NCI-H2196 (cell line): ENCODE results near the gene CTSO.
A peak's percentile ranks its signal among the peaks of the same experiment; 100 is the strongest.
"Not testable (repeated sequence)": the region's sequence is repeated elsewhere in the genome, so short reads cannot be mapped to it uniquely, and the experiment has no call there.

Experiments used
- DNase-seq: peaks from one replicate; lab custom pipeline; 2025; ENCODE audit not compliant: unreplicated experiment; lab: John Stamatoyannopoulos, UW

Gene CTSO

DNA sequence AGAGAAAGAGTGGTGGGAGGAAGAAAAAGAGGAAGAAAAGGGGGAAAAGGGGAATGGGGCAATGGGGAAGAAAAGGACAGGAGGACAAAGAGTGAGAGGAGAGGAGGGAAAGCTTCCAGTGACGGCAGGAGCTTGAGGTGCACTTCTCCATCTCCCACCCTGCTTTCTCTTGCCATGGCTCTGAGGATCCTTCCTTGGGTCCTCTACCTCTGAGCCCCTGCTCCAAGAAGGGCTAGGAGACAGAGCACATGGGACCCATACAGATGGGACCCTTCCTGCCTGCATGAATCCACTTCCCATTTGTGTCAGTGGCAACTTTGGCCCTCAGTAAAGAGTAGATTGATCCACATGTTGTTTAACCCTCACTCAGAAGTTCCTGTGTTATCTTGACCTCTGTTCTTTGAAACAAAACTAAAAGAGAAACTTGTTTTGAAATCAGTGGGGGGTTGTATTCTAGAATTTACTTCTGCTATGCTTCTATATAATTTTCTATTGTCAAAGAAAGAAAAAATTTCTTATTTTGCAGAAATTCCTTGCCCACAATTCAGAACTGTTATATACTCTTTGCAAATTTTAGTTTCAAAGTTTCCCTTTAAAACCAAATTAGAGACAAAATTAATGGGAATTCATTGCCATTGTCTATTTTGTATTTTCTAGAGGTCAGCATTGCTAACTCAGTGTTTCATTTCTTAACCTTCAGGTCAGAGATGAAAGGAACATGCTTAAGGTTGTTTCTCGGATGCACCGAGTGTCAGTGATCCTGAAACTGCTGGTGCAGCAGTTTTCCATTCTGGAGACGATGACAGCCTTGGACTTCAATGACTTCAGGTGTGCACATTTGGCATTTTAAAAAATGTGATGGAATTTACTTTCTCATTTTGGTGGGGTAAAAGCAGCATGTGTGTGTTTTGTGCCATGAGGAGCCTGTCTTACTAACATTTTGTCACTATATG is 45.2 kb downstream of the CTSO start:
- no peak for DNase-seq

DNA sequence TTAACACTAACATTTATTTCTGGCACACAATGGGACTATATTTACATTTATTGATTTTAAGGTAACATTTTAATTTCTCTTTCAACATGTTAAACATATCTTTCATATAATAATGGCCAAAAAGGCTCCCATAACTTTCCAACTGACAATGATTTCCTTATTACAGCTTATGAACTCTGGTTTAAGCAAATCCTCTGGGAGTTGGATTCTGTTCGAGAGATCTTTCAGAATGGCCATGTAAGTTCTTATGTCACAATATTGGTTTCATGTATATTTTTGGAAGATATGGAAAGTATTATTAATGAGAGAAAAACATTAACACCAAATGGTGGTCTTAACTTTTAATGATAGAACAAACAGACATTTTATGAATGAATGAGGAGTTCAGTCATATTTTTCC is 46.1 kb downstream of the CTSO start:
- DNase-seq, result no peak

DNA sequence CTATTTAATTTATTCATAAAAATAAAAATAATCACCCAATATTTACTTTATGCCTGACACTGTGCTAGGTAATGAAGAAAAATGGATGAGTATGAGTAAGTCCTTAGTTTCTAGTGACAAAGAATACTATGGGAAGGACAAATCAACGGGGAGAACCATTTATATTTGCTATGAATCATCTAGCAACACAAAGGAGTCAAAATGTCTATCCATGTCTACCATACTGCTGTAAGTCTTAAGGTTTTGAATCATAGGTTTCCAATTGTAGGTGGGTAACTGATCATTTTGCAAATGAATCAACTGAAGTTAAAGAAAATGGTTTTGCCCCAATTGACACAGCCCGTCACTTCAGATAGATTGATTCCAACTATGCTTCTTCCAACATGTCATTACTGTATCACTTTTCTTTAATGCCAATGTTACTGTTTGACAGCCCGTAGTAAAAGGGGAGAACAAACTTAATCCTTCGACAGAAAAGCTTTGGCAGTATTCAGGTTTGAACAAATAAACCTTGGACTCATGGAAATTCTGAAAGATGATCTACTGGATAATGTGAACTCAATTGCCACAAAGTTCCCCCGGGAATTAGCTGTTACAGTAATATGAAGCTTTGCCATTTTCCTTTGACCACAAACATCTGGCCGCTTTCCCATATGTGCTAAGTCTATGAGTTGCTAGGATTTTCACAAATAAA is 47.0 kb downstream of the CTSO start:
- peak; percentile 36 for DNase-seq

DNA sequence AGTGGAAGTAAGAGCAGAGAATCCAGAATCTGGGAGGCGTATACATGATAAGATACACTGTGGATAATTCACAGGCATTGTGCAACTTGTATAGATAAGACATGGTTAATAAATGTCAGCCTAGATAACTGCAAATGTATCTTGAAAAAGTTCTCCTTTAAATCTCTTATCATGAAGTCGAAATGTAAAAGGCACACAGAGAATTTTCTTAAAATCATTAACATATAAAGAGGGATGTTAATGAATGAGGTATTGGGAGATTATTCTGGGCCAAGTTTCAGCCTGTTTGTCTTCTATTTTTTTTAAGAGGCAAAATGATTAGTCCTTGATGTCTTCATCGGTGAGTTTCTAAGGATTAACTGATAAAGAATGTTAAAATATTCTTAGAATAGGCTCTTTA is 49.3 kb downstream of the CTSO start:
- DNase-seq, result no peak

DNA sequence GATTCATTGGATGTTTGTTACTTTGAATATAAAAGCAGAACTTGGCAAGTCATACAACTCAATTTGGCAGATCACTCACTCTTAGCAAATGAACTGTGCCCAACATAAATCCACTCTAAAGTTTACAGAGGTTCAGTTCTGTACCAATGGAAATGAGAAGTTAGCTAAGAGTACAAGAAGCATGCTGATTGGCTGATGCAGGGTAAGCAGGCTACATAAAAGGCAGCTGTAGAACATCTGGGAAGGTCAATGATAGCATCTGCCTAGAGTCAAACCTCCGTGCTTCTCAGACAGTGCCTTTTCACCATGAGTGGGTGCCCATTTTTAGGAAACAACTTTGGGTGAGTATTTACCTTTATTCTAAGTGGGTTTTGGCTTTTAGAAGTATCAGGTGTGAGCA is 50.2 kb downstream of the CTSO start, which contains the start of gene TDO2:
TDO2 (plus strand) TSS at position 244 of the 400 bp plus-strand sequence; CDS start at position 307, 63 bp downstream.
- no peak for DNase-seq

DNA sequence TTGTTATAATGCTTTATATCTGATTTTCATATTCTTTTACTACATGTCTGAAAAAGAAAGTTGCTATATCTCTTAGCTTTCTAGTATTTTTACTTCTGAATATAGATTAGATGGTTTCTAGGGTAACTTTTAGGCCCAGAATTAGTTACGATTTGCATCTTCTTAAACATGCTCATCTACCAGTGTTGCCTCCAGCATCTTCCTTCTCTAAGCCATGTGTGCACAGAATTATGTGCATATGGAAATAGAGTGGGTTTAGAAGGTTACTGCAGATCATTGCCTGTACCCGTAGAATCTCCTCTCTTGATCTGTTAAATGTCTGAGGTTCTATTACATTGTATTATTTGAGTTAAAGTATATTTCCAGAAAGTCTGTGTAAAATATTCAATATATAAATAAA is 52.7 kb downstream of the CTSO start:
- DNase-seq, result no peak

DNA sequence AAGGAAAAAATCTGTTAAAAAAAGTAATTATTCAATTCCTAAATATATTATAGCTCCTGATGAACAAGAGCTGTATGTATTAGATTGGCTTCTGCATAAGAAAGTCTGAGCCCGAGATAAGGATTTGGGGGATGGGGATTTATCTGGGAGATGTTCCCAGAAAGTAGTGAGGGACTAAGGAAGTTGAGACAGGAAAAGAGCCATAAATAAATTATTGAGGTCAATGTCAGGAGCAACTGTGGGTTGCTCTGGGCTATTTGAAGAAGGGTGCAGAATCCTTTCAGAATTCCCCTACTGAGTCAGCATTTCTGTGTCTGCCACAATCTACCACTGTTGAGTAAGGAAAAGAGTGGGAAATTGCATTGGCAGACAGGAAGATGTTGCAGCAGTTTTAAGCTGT is 53.3 kb downstream of the CTSO start:
- no peak for DNase-seq

DNA sequence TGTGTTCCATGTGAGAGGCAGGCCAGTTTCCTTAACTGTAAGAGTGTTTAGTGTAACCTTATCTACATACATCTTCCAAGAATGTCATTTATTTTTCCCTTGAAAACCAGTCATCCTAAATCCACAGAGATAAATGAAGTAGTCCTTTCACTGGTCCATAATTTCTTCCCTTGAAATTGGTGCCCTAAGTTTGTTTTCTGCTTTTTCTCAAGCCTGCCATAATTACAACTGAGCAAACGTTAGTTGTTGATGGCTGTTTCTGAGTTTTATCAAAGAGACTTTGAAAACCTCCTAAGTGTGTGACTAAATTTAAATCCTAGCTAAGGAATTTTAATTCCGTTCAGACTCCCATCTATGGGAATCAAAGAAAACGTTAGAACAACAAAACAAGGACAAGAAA is 53.8 kb downstream of the CTSO start:
- no peak for DNase-seq

DNA sequence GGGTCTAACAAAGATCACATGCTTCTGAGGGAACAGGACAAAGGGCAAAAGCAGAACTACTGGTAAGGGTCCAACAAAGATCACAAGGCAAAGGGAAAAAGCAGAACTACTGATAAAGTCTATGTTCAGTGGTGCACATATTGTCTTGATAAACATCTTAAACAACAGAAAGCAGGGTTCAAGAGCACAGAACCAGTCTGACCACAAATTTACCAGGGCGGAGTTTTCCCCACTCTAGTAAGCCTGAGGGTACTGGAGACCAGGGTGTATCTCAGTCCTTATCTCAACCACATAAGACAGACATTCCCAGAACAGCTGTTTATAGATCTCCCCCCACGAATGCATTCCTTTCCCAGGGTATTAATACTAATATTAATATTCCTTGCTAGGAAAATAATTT is 55.3 kb downstream of the CTSO start:
- DNase-seq, result not testable (repeated sequence)

DNA sequence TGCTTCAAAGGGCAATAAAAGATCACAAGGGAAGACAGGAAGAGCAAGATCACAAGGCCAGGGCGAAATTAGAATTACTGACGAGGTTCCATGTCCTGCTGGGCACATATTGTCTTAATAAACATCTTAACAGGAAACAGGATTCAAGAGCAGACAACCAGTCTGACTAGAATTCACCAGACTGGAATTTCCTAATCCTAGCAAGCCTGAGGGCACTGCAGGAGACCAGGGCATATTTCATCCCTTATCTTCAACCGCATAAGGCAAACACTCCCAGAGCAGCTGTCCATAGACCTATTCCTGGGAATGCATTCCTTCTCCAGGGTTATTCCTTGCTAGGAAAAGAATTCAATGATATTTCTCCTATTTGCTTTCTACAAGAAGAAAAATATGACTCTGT is 62.6 kb downstream of the CTSO start:
- no peak for DNase-seq

DNA sequence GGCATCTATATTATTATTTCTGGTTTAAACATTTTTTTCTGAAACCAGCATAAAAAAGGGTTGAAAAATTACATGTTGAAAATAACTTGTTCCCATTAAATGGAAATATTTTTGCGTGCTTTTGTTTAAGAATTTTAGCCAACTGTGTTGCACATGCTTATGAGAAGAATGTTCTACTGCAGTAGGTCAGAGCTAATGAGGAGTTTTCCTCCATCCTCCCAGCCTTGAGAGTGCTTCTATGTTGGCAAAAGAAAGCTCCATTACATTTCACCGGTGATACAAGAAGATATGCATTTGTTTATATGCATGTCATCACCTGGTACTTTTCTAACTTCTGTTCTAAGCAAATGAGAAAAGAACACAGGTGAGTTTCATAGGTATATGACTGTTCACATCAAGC is 63.7 kb downstream of the CTSO start:
- DNase-seq, result no peak

DNA sequence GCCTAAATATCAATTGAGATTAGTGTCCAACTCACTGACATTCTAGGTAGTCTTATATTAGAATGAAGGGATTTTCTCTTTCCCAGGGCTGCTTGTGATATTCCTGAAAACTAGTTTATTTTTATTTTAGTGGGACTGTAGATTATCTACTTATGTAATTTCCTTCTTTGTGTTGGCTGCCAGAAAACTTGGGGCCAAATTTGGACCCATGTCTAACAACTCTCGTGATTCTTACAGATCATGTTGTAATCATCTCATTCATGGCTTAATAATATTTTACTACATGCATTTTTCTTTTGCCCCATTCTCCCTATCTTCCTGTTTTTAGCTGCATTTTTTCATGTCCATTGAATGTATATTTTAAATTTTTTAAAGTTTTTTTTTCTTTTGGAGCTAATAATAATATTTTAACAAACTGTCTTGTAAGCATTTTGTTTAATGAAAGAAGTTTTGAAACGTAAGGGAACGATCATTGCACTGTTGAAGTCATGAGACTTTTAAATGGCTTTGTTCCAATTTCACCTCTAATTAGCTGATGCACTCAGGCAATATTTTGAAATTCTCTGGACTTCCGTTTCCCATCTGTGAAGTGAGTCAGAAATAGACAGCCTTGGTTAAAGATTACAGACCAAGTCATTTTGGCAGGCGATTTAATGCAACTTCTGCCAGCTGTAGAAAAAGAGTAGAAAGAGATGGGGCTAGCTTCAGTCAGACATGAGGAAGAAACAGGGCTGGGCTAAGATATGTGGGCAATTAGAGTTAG is 64.5 kb downstream of the CTSO start:
- DNase-seq, result no peak

DNA sequence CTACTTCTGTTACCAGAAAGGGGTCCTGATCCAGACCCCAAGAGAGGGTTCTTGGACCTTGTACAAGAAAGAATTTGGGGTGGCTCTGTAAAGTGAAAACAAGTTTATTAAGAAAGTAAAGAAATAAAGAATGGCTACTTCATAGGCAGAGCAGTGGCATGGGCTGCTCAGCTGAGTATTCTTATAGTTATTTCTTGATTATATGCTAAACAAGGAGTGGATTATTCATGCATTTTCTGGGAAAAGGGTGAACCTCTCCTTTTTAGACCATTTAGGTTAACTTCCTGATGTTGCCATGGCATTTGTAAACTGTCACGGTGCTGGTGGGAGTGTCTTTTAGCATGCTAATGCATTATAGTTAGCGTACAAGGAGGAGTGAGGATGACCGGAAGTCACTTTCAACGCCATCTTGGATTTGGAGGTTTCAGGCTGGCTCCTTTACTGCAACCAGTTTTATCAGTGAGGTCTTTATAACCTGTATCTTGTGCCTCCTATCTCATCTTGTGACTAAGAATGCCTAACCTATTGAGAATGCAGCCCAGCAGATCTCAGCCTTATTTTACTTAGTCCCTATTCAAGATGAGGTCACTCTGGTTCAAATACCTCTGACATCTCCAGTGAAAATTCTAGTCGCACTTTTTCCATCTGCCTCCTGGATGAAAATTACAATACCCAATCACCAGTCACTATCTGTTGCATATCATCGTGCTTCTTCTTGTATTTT is 65.7 kb downstream of the CTSO start:
- no peak for DNase-seq

DNA sequence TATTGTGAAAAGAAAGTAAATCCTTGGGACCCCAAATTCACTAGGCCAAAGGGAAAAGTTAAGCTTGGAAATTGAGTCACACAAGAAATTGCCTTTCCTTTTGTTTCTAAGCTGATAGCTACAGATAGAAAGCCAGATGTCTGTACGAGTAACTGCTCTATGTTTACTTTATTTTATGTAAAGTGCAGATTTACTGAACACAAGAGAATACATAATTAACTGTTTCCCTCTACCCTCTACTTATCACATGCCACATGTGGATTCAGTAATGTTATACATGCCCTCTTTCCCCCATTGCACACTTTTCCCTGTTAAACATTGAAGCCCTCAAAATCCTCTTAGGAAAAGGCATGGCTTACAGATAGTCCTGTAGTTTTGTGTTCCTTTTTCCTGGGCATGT is 66.6 kb downstream of the CTSO start:
- DNase-seq, result no peak

DNA sequence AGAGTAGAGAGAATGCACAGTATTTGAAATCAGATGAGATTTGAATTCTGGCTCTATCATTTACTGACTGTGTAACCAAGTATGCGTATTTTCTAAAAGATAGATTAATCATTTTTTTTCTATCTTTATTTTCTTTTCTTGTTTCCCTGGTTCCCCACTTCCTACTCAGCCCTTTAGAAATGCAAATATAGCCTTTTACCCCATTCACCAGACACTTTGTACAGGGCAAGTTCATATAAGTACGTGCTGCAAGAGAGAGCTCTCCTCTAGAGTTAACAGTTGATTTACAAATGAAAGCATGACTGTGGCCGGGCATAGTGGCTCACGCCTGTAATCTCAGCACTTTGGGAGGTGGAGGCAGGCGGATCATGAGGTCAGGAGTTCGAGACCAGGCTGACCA is 68.0 kb downstream of the CTSO start:
- no peak for DNase-seq

DNA sequence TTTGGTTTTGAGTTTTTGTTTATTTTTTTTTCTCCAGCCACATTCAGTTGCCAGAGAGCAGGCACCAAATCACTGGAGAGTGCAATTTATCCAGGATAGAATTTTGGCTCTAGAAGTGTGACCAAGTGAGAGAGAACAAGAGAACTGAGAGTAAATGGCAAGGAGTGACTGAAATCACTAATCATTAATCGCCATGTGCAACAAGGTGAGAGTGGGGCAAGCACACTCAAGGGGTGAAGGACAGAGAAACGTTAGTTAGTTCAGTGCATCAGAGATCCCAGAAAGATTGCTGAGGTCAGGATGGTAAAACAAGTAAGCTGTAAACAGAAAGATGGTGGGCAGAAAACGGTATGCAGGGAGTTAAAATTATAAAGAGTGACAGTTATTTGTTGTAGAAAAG is 69.8 kb downstream of the CTSO start:
- no peak for DNase-seq

DNA sequence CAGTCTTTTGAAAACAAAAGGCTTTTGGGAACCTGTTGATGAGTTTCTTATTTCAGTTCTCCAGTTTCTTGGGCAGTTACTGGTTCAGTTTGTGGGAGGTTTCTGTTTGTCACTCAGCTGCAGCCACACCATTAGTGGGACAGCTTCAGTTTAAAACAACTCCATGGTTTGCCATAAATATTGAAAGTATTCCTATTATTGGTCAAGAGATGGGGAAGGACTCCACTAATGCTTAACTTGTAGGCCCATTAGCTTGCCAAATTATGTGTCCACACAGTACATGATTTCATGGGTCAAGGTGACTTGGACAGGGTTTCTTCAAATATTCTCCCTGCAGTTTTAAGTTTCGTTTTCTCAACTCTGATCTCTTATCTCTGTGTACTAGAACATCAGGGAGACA is 72.1 kb downstream of the CTSO start:
- no peak for DNase-seq

DNA sequence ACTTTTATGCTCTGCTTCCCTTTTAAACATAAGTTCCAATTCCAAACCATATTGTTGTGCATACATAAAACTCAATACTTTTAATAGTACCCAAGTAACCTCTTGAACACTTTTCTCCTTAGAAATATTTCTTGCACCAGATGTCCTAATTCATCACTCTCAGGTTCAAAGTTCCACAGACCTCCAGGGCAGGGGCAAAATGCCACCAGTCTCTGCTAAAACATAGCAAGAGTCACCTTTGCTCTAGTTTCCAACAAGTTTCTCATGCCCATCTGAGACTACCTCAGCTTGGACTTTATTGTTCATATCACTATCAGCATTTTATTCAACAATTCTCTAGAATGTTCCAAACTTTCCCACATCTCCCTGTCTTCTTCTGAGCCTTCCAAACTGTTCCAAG is 73.9 kb downstream of the CTSO start:
- DNase-seq, result no peak

DNA sequence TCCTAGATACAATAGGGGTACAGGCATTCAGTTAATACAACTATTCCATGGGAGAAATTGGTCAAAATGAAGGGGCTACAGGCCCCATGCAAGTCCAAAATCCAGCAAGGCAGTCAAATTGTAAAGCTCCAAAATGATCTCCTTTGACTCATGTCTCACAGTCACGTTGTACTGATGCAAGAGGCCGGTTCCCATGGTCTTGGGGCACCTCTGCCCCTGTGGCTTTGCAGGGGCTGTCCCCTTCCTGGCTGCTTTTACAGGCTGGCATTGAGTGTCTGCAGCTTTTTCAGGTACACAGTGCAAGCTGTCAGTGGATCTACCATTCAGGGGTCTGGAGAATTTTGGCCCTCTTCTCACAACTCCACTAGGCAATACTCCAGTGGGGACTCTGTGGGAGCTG is 75.1 kb downstream of the CTSO start:
- no peak for DNase-seq

DNA sequence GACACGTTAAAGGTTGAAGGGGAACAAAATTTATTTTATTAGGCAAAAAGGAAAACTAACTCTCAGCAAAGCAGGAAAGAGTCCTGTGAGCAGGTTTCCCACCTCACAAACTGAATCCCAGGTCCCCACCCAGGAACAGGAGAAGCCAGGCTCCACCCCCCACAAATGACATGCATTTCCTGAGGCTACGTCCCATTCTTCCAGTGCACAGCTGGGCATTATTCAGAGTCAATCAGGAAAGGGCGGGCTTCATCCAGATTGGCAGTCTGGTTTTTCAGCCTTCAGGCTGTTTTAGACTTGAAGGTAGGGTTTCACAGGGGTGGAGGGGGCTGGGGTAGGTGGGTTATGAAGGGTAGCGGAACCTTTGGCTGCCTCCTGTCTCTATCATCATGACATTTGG is 75.7 kb downstream of the CTSO start:
- DNase-seq, result no peak

DNA sequence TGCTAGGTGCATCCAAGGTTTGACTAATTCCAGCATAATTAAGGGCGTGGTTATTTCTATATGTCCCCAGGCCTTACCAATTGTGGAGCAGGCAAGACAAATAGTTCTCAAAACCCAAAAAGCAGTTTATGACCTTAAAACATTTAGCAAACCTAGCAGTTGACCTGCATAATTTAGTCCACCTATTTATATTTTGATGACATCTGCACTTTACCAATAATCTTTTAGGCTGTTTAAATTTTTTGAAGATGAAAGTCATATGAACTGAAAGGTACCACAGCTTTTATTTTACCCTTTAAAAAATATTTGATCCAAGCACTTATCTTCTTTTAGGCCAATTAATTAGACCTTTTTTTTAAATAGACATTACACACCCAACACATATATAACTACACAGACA is 77.8 kb downstream of the CTSO start:
- no peak for DNase-seq
